IPS DF 19.7 (cell line): ENCODE data around the gene PCDHA3.
"Not testable (repeated sequence)": the region's sequence is repeated elsewhere in the genome, so short reads cannot be mapped to it uniquely, and the experiment has no call there.

Source experiments
- DNase-seq: peaks from one replicate; pipeline ENCODE4 v3.0.0-alpha.2; 2013; ENCODE audit warnings: low read depth, low spot score

The PCDHA3 gene

GRCh38 chr5:140821375-140822280, 20.8 kb downstream of the PCDHA3 start, which contains the start of gene PCDHA5:
Gene PCDHA5, plus strand, starts transcription at chr5:140821613.
- no peak for DNase-seq

GRCh38 chr5:140822281-140822629, 21.4 kb downstream of the PCDHA3 start:
- no peak for DNase-seq

- not testable (repeated sequence) for DNase-seq
Measured at GRCh38 chr5:140822969-140823368, 22.1 kb downstream of the PCDHA3 start.

GRCh38 chr5:140823475-140823874, 22.6 kb downstream of the PCDHA3 start:
- DNase-seq, result no peak

GRCh38 chr5:140827704-140828361, 27.0 kb downstream of the PCDHA3 start, which contains the start of gene PCDHA6:
Gene PCDHA6, plus strand, starts transcription at chr5:140827960. Its CDS starts 132 bp downstream, at chr5:140828092.
- DNase-seq, result no peak

- DNase-seq, result peak; percentile 23
Measured at GRCh38 chr5:140828362-140828737, 27.5 kb downstream of the PCDHA3 start.

DNA sequence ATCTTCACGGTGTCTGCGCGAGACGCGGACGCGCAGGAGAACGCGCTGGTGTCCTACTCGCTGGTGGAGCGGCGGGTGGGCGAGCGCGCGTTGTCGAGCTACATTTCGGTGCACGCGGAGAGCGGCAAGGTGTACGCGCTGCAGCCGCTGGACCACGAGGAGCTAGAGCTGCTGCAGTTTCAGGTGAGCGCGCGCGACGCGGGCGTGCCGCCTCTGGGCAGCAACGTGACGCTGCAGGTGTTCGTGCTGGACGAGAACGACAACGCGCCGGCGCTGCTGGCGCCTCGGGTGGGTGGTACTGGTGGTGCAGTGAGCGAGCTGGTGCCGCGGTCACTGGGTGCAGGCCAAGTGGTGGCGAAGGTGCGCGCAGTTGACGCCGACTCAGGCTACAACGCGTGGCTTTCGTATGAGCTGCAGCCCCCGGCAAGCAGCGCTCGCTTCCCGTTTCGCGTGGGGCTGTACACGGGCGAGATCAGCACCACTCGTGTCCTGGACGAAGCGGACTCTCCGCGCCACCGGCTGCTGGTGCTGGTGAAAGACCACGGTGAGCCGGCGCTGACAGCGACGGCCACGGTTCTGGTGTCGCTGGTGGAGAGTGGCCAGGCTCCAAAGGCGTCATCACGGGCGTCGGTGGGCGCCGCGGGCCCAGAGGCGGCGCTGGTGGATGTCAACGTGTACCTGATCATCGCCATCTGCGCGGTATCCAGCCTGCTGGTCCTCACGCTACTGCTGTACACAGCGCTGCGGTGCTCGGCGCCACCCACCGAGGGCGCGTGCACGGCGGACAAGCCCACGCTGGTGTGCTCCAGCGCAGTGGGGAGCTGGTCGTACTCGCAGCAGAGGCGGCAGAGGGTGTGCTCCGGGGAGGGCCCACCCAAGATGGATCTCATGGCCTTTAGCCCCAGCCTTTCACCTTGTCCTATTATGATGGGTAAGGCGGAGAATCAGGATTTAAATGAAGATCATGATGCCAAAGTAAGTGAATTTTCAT, 28.9 kb downstream of the PCDHA3 start:
- DNase-seq, result not testable (repeated sequence)

DNA sequence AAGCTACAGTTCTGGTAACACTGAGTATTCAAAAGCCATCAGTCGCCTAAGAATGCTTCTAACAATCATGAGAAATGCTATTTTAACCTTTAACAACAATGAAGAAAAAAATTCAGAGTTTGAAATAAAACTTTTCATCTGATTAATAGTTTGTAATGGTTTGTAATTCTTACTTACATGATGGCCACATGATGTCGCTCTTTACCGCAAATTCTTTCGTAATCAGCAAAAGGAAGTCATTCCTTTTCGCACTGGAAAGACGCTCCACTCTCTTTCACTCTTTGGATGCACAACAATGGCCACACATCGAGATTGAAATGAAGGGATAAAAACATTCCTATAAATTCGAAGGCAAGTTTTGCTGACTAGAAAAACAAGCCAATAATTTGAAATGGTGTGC, 33.1 kb downstream of the PCDHA3 start, which contains the start of gene PCDHA7:
Gene PCDHA7, plus strand, starts transcription at position 277 of the 400 bp plus-strand sequence. Its CDS starts 115 bp downstream, at position 392.
- DNase-seq, result no peak

DNA sequence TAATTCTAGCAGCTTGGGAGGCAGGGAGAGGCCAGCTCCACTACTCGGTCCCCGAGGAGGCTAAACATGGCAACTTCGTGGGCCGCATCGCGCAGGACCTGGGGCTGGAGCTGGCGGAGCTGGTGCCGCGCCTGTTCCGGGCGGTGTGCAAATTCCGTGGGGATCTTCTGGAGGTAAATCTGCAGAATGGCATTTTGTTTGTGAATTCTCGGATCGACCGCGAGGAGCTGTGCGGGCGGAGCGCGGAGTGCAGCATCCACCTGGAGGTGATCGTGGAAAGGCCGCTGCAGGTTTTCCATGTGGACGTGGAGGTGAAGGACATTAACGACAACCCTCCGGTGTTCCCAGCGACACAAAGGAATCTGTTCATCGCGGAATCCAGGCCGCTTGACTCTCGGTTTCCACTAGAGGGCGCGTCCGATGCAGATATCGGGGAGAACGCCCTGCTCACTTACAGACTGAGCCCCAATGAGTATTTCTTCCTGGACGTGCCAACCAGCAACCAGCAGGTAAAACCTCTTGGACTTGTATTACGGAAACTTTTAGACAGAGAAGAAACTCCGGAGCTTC, 33.7 kb downstream of the PCDHA3 start:
- DNase-seq, result not testable (repeated sequence)

- no peak for DNase-seq
Measured at GRCh38 chr5:140835622-140836510, 35.0 kb downstream of the PCDHA3 start.

GRCh38 chr5:140840978-140841962, 40.4 kb downstream of the PCDHA3 start, which contains the start of gene PCDHA8:
Gene PCDHA8, plus strand, starts transcription at chr5:140841187. Its CDS starts 135 bp downstream, at chr5:140841322.
- DNase-seq, result no peak

DNA sequence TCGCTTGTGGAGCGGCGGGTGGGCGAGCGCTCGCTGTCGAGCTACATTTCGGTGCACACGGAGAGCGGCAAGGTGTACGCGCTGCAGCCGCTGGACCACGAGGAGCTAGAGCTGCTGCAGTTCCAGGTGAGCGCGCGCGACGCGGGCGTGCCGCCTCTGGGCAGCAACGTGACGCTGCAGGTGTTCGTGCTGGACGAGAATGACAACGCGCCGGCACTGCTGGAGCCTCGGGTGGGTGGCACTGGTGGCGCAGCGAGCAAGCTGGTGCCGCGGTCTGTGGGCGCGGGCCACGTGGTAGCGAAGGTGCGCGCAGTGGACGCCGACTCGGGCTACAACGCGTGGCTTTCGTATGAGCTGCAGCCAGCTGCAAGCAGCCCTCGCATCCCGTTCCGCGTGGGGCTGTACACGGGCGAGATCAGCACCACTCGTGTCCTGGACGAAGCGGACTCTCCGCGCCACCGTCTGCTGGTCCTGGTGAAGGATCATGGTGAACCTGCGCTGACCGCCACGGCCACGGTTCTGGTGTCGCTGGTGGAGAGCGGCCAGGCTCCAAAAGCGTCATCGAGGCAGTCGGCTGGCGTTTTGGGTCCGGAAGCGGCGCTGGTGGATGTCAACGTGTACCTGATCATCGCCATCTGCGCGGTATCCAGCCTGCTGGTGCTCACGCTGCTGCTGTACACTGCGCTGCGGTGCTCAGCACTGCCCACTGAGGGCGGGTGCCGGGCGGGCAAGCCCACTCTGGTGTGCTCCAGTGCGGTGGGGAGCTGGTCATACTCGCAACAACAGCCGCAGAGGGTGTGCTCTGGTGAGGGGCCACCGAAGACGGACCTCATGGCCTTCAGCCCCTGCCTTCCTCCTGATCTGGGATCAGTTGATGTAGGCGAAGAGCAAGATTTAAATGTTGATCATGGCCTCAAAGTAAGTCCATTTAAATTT, 42.2 kb downstream of the PCDHA3 start:
- DNase-seq, result no peak

DNA sequence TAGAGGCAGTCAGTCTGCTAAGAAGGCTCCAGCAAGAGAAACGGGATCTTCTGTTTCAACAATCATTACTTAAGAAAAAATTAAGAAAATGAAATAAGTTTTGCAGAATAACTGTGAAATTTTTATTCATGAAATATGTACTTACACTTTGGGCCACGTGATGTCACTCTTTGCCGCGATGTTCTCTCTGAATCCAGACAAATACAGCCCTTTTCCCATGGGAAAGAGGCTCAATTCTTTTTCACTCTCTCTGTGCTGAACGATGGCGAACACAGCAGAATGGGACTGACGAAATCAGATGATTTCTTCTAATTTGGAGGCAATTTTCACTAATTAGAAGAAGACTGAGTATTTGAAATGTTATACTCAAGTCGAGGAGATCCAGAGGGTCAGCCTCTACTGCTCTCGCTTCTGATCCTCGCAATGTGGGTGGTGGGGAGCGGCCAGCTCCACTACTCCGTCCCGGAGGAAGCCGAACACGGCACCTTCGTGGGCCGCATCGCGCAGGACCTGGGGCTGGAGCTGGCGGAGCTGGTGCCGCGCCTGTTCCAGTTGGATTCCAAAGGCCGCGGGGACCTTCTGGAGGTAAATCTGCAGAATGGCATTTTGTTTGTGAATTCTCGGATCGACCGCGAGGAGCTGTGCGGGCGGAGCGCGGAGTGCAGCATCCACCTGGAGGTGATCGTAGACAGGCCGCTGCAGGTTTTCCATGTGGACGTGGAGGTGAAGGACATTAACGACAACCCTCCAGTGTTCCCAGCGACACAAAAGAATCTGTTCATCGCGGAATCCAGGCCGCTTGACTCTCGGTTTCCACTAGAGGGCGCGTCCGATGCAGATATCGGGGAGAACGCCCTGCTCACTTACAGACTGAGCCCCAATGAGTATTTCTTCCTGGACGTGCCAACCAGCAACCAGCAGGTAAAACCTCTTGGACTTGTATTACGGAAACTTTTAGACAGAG, 47.6 kb downstream of the PCDHA3 start, which contains the start of gene PCDHA9:
Gene PCDHA9, plus strand, starts transcription at position 244 of the 964 bp plus-strand sequence. Its CDS starts 114 bp downstream, at position 358.
- DNase-seq, result not testable (repeated sequence)

DNA sequence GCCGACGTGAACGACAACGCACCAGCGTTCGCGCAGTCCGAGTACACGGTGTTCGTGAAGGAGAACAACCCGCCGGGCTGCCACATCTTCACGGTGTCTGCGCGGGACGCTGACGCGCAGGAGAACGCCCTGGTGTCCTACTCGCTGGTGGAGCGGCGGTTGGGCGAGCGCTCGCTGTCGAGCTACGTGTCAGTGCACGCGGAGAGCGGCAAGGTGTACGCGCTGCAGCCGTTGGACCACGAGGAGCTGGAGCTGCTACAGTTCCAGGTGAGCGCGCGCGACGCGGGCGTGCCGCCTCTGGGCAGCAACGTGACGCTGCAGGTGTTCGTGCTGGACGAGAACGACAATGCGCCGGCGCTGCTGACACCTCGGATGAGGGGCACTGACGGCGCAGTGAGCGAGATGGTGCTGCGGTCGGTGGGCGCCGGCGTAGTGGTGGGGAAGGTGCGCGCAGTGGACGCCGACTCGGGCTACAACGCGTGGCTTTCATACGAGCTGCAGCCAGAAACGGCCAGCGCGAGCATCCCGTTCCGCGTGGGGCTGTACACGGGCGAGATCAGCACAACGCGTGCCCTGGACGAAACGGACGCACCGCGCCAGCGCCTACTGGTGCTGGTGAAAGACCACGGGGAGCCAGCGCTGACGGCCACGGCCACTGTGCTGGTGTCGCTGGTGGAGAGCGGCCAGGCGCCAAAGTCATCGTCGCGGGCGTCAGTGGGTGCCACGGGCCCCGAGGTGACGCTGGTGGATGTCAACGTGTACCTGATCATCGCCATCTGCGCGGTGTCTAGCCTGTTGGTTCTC, 49.2 kb downstream of the PCDHA3 start:
- DNase-seq, result not testable (repeated sequence)
